Measurements from ENCODE around the gene STIM1.

Gene STIM1

GRCh38 chr11:3920148-3920852, 64.8 kb downstream of the STIM1 start:
- DNase-seq: no peak

- no peak for DNase-seq
Measured at GRCh38 chr11:3922056-3922455, 66.6 kb downstream of the STIM1 start.

GRCh38 chr11:3925513-3925912, 70.0 kb downstream of the STIM1 start:
- no peak for DNase-seq

GRCh38 chr11:3926458-3927095, 71.1 kb downstream of the STIM1 start:
- DNase-seq: no peak

GRCh38 chr11:3927129-3927796, 71.8 kb downstream of the STIM1 start:
- DNase-seq: no peak

- DNase-seq: no peak
Measured at GRCh38 chr11:3929232-3929631, 73.8 kb downstream of the STIM1 start.

GRCh38 chr11:3929649-3930048, 74.2 kb downstream of the STIM1 start:
- no peak for DNase-seq

GRCh38 chr11:3932698-3933097, 77.2 kb downstream of the STIM1 start:
- DNase-seq: no peak

- no peak for DNase-seq
Measured at GRCh38 chr11:3933165-3933628, 77.7 kb downstream of the STIM1 start.

GRCh38 chr11:3934658-3935057, 79.2 kb downstream of the STIM1 start:
- no peak for DNase-seq

GRCh38 chr11:3936517-3936916, 81.1 kb downstream of the STIM1 start:
- no peak for DNase-seq

GRCh38 chr11:3939211-3939610, 83.7 kb downstream of the STIM1 start:
- no peak for DNase-seq

GRCh38 chr11:3939651-3940190, 84.3 kb downstream of the STIM1 start:
- DNase-seq: no peak

- no peak for DNase-seq
Measured at GRCh38 chr11:3942160-3942955, 86.9 kb downstream of the STIM1 start.

- DNase-seq: no peak
Measured at GRCh38 chr11:3942956-3943497, 87.6 kb downstream of the STIM1 start.

GRCh38 chr11:3944198-3944597, 88.7 kb downstream of the STIM1 start:
- DNase-seq: peak in 1 of 2 donors; percentile 49

GRCh38 chr11:3946455-3947017, 91.1 kb downstream of the STIM1 start:
- DNase-seq: no peak

GRCh38 chr11:3947061-3947460, 91.6 kb downstream of the STIM1 start:
- DNase-seq: no peak

- DNase-seq: no peak
Measured at GRCh38 chr11:3949125-3949524, 93.7 kb downstream of the STIM1 start.

- DNase-seq: no peak
Measured at GRCh38 chr11:3950996-3951660, 95.7 kb downstream of the STIM1 start.

- no peak for DNase-seq
Measured at GRCh38 chr11:3952715-3953114, 97.3 kb downstream of the STIM1 start.

- no peak for DNase-seq
Measured at GRCh38 chr11:3953327-3953726, 97.9 kb downstream of the STIM1 start.
